ENCODE data around the gene PRICKLE1. TPM values are rescaled to one million over a fixed set of nuclear protein-coding genes. Genes with fewer than 3 reads are reported as not detected.

The PRICKLE1 gene
- total and polyA plus RNA-seq, 10 of the 15 experiments (the other 5 are each of a cell fraction or from before 2014, with no cell fraction given): 0.47 to 2.8 (median 0.86) TPM

- FAIRE-seq: no peak
- WGBS (ENCODE audit: insufficient coverage, insufficient replicate concordance, low lambda C conversion rate, missing lambda C conversion rate): 26% methylated on average over 4 of the region's 4 CpGs
- Histone ChIP-seq H3K79me2 (ENCODE audit: control insufficient read depth, insufficient read depth, low read length) (no peaks in the 10 kb centered on the region), H3K4me2 (ENCODE audit: control insufficient read depth, insufficient read depth) (no peak overlapping the region), H3K27ac (ENCODE audit: control insufficient read depth, insufficient read depth) (no peak overlapping the region), H3K9me3 (replicated peaks; ENCODE audit: control insufficient read depth, insufficient read depth, low read length) (no peaks in the 10 kb centered on the region), H3K36me3 (ENCODE audit: control insufficient read depth in 2 of 2, insufficient read depth in 2 of 2, low read length in 1 of 2) (no peaks in the 10 kb centered on the region), H3K9ac (ENCODE audit: control insufficient read depth, insufficient read depth, low read length) (no peak overlapping the region), H2AFZ (ENCODE audit: control insufficient read depth, low read depth, low read length) (no peak overlapping the region), H3K27me3 (replicated peaks in 1 of 2; ENCODE audit: control insufficient read depth in 2 of 2, insufficient read depth in 2 of 2, low read length in 1 of 2) (no peaks in the 10 kb centered on the region; a peak in 1 of 4 replicates), H3K4me1 (ENCODE audit: control insufficient read depth, insufficient read depth, low read length) (no peaks in the 10 kb centered on the region), H3K4me3 (no peak overlapping the region), H4K20me1 (ENCODE audit: control insufficient read depth, insufficient read depth) (no peaks in the 10 kb centered on the region)
- no TSS peak for BruUV-seq (replicated peaks)
- no peak for TF ChIP-seq ATF3 (IDR thresholded peaks at IDR 0.05; ENCODE audit: borderline replicate concordance, extremely low read depth, low read depth, low read length)
- no peak for DNase-seq (ENCODE audit: low read depth, low spot score)
- ChIA-PET CTCF (no interaction called here), RAD21 (ENCODE audit: unreplicated experiment) (no interaction called here), POLR2A (no interaction called here), SMC1A (ENCODE audit: uncharacterized antibody, unreplicated experiment) (interaction anchor here (0.6 to 1.1 kb wide), 4 partner anchors 21 to 194 kb away, joined by 3 read pairs; no protein-coding TSS in a partner anchor)
- intact Hi-C loops (cut with micrococcal nuclease; ENCODE audit: unreplicated experiment): no loop called here
- ATAC-seq: no peak
- in situ Hi-C loops (cut with MboI): no loop called here
These were observed 82.5 kb downstream of the PRICKLE1 start for GRCh38 chr12:42507081-42507480.

- H3K9me3 ChIP-seq (replicated peaks; ENCODE audit: control insufficient read depth, insufficient read depth, low read length): no peaks in the 10 kb centered on the region
- WGBS (ENCODE audit: insufficient coverage, insufficient replicate concordance, low lambda C conversion rate, missing lambda C conversion rate): 46% methylated on average over 5 of the region's 5 CpGs
- BruUV-seq (replicated peaks): no TSS peak
- SMC1A ChIA-PET (ENCODE audit: uncharacterized antibody, unreplicated experiment): no interaction called here
- in situ Hi-C loops (cut with MboI): no loop called here
- intact Hi-C loops (cut with micrococcal nuclease; ENCODE audit: unreplicated experiment): no loop called here
- RAD21 ChIA-PET (ENCODE audit: unreplicated experiment): no interaction called here
- H4K20me1 ChIP-seq (ENCODE audit: control insufficient read depth, insufficient read depth): no peaks in the 10 kb centered on the region
- H3K27ac ChIP-seq (ENCODE audit: control insufficient read depth, insufficient read depth): no peak overlapping the region
- H2AFZ ChIP-seq (ENCODE audit: control insufficient read depth, low read depth, low read length): no peak overlapping the region
- H3K4me2 ChIP-seq (ENCODE audit: control insufficient read depth, insufficient read depth): no peak overlapping the region
- H3K79me2 ChIP-seq (ENCODE audit: control insufficient read depth, insufficient read depth, low read length): no peaks in the 10 kb centered on the region
- CTCF ChIA-PET: no interaction called here
- H3K4me3 ChIP-seq: no peak overlapping the region
- POLR2A ChIA-PET: no interaction called here
- H3K9ac ChIP-seq (ENCODE audit: control insufficient read depth, insufficient read depth, low read length): no peak overlapping the region
- TF ChIP-seq MAX (IDR thresholded peaks at IDR 0.05; ENCODE audit: low read depth, low read length): no peak
- no peaks in the 10 kb centered on the region; a peak in 1 of 4 replicates for H3K27me3 ChIP-seq (replicated peaks in 1 of 2; ENCODE audit: control insufficient read depth in 2 of 2, insufficient read depth in 2 of 2, low read length in 1 of 2)
- no peaks in the 10 kb centered on the region for H3K36me3 ChIP-seq (ENCODE audit: control insufficient read depth in 2 of 2, insufficient read depth in 2 of 2, low read length in 1 of 2)
- no peaks in the 10 kb centered on the region for H3K4me1 ChIP-seq (ENCODE audit: control insufficient read depth, insufficient read depth, low read length)
- ATAC-seq (no peak), FAIRE-seq (no peak), DNase-seq (ENCODE audit: low read depth, low spot score) (no peak)
These were observed 85.5 kb downstream of the PRICKLE1 start for GRCh38 chr12:42504049-42504448.

Data from GM12878 (cell line).